Osteocyte (in vitro differentiated cells): Measurements from ENCODE around the gene CDK11A. TPM values are rescaled to one million over a fixed set of nuclear protein-coding genes. Genes with fewer than 3 reads are reported as not detected.

Experiments used
- DNase-seq: peaks from one replicate; pipeline ENCODE4 v3.0.0; 2021; ENCODE audit warnings: mixed read lengths; ENCODE audit not compliant: unreplicated experiment; ENCODE audit errors: extremely low spot score
- H3K27ac Mint-ChIP-seq: one replicate; pipeline ENCODE4 v1.8.0; 2021; ENCODE audit warnings: mild to moderate bottlenecking, mixed read lengths; ENCODE audit not compliant: unreplicated experiment
- H3K27me3 Mint-ChIP-seq: one replicate; pipeline ENCODE4 v1.8.0; 2021; ENCODE audit warnings: mixed read lengths; ENCODE audit not compliant: unreplicated experiment
- H3K36me3 Mint-ChIP-seq: one replicate; pipeline ENCODE4 v1.8.0; 2021; ENCODE audit warnings: mixed read lengths; ENCODE audit not compliant: unreplicated experiment
- H3K4me1 Mint-ChIP-seq: one replicate; pipeline ENCODE4 v1.8.0; 2021; ENCODE audit warnings: mixed read lengths; ENCODE audit not compliant: unreplicated experiment
- H3K4me3 Mint-ChIP-seq: one replicate; pipeline ENCODE4 v1.8.0; 2021; ENCODE audit warnings: mild to moderate bottlenecking, moderate library complexity, mixed read lengths; ENCODE audit not compliant: unreplicated experiment
- H3K9me3 Mint-ChIP-seq: one replicate; pipeline ENCODE4 v1.8.0; 2021; ENCODE audit warnings: mixed read lengths; ENCODE audit not compliant: unreplicated experiment
- total RNA-seq: library from RNA; stranded (reverse); gene quantifications from 2 replicates; pipeline ENCODE4 v1.2.1, GENCODE V29; 2021
- TF ChIP-seq, protein P1 (sequence below): fragments of 200-600 bp; sonication (generic); IDR thresholded peaks from 2 replicates; pipeline ENCODE4 v1.5.0; 2021; ENCODE audit warnings: antibody characterized with exemption, mild to moderate bottlenecking, moderate library complexity

Gene CDK11A
- total RNA-seq, 1 donor from 2014 or later = 51.3 TPM

- H3K27ac Mint-ChIP-seq = no peak overlapping the region
- TF ChIP-seq, protein P1, sequence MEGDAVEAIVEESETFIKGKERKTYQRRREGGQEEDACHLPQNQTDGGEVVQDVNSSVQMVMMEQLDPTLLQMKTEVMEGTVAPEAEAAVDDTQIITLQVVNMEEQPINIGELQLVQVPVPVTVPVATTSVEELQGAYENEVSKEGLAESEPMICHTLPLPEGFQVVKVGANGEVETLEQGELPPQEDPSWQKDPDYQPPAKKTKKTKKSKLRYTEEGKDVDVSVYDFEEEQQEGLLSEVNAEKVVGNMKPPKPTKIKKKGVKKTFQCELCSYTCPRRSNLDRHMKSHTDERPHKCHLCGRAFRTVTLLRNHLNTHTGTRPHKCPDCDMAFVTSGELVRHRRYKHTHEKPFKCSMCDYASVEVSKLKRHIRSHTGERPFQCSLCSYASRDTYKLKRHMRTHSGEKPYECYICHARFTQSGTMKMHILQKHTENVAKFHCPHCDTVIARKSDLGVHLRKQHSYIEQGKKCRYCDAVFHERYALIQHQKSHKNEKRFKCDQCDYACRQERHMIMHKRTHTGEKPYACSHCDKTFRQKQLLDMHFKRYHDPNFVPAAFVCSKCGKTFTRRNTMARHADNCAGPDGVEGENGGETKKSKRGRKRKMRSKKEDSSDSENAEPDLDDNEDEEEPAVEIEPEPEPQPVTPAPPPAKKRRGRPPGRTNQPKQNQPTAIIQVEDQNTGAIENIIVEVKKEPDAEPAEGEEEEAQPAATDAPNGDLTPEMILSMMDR = no peak
- no peaks in the 10 kb centered on the region for H3K4me1 Mint-ChIP-seq
- H3K27me3 Mint-ChIP-seq = no peaks in the 10 kb centered on the region
- peaks cover 33% of the 10 kb centered on the region for H3K36me3 Mint-ChIP-seq
- no peak for DNase-seq
- H3K9me3 Mint-ChIP-seq = no peaks in the 10 kb centered on the region
- H3K4me3 Mint-ChIP-seq = no peak overlapping the region
These were observed 51.8 kb downstream of the CDK11A start for GRCh38 chr1:1672181-1672965.

GRCh38 chr1:1671365-1672119 is 52.6 kb downstream of the CDK11A start:
- Mint-ChIP-seq H3K4me1 (no peaks in the 10 kb centered on the region), H3K9me3 (no peaks in the 10 kb centered on the region), H3K4me3 (no peak overlapping the region), H3K36me3 (peaks cover 34% of the 10 kb centered on the region), H3K27me3 (no peaks in the 10 kb centered on the region), H3K27ac (no peak overlapping the region)
- no peak for DNase-seq
- TF ChIP-seq, protein P1 = no peak

GRCh38 chr1:1670866-1671265 is 53.3 kb downstream of the CDK11A start:
- no peak for DNase-seq
- Mint-ChIP-seq H3K27ac (no peak overlapping the region), H3K4me1 (no peaks in the 10 kb centered on the region), H3K27me3 (no peaks in the 10 kb centered on the region), H3K4me3 (no peak overlapping the region), H3K9me3 (no peaks in the 10 kb centered on the region), H3K36me3 (peaks cover 39% of the 10 kb centered on the region)
- TF ChIP-seq, protein P1 = no peak

GRCh38 chr1:1669468-1670440 is 54.4 kb downstream of the CDK11A start:
- Mint-ChIP-seq H3K36me3 (peaks cover 39% of the 10 kb centered on the region), H3K4me1 (no peaks in the 10 kb centered on the region), H3K4me3 (no peak overlapping the region), H3K9me3 (no peaks in the 10 kb centered on the region), H3K27ac (no peak overlapping the region), H3K27me3 (no peaks in the 10 kb centered on the region)
- no peak for DNase-seq
- TF ChIP-seq, protein P1 = no peak
